ENCODE measurements around the gene UBE2F. TPM values are rescaled to one million over a fixed set of nuclear protein-coding genes. Genes with fewer than 3 reads are reported as not detected.

UBE2F gene
- total and polyA plus RNA-seq, 2 of the 4 experiments (the other 2 are of a cell fraction), result 44.6 to 59.8 TPM

GRCh38 chr2:238016526-238016925 lies 49.7 kb downstream of the UBE2F start:
- no peak overlapping the region for H2BK20ac ChIP-seq (ENCODE audit: low read depth, low read length)
- no peak overlapping the region for H3K4ac ChIP-seq (ENCODE audit: low read depth, low read length)
- peaks cover 34% of the 10 kb centered on the region for H3K9me1 ChIP-seq (ENCODE audit: insufficient read depth, low read length)
- no peak for TF ChIP-seq ELK1 (IDR thresholded peaks at IDR 0.05; ENCODE audit: borderline replicate concordance, low read depth, low read length)
- TF ChIP-seq MXI1 (IDR thresholded peaks at IDR 0.05; ENCODE audit: borderline replicate concordance, low read depth, low read length), result no peak
- no peak for TF ChIP-seq FOS (IDR thresholded peaks at IDR 0.05; ENCODE audit: low read depth, low read length)
- TF ChIP-seq BHLHE40 (IDR thresholded peaks at IDR 0.05; ENCODE audit: low read depth, low read length), result no peak
- no peak for TF ChIP-seq POLR2A (IDR thresholded peaks at IDR 0.05; ENCODE audit: low read depth, low read length)
- TF ChIP-seq NFE2L2 (IDR thresholded peaks at IDR 0.05; ENCODE audit: low read depth, low read length), result no peak
- no peak for TF ChIP-seq CTCF (conservative IDR thresholded peaks at IDR 0.05; ENCODE audit: low read depth, low read length)
- no peak for TF ChIP-seq CHD1 (IDR thresholded peaks at IDR 0.05; ENCODE audit: low read depth, low read length)
- TF ChIP-seq MAFK (IDR thresholded peaks at IDR 0.05; ENCODE audit: low read depth, low read length), result no peak
- TF ChIP-seq USF2 (IDR thresholded peaks at IDR 0.05; ENCODE audit: low read depth, low read length), result no peak
- no peak for TF ChIP-seq MAZ (IDR thresholded peaks at IDR 0.05; ENCODE audit: borderline replicate concordance, low read depth, low read length)
- no peak for TF ChIP-seq RCOR1 (IDR thresholded peaks at IDR 0.05; ENCODE audit: insufficient replicate concordance, low read length)
- no peak for TF ChIP-seq RFX5 (IDR thresholded peaks at IDR 0.05; ENCODE audit: low read depth, low read length)
- no peak for TF ChIP-seq RAD21 (IDR thresholded peaks at IDR 0.05; ENCODE audit: low read length)
- TF ChIP-seq CEBPB (IDR thresholded peaks at IDR 0.05; ENCODE audit: low read depth, low read length), result no peak
- no peak for TF ChIP-seq SMC3 (IDR thresholded peaks at IDR 0.05; ENCODE audit: low read depth, low read length)
- no peak overlapping the region for H3K27ac ChIP-seq (ENCODE audit: insufficient read depth, low read length)
- H3K14ac ChIP-seq (replicated peaks; ENCODE audit: low read depth, low read length), result no peak overlapping the region
- ChIA-PET POLR2A (ENCODE audit: unreplicated experiment) (no interaction called here), CTCF (no interaction called here)
- in situ Hi-C loops (cut with MboI; ENCODE audit: low sequenced_read_pairs), result no loop called here
- no peak overlapping the region; the same call in 1 of the 2 replicates for H4K5ac ChIP-seq (ENCODE audit: low read depth, low read length)
- H2BK120ac ChIP-seq (ENCODE audit: low read depth, low read length), result no peak overlapping the region
- H2BK5ac ChIP-seq (ENCODE audit: low read depth, low read length, poor library complexity, severe bottlenecking), result no peak overlapping the region
- ATAC-seq (ENCODE audit: low read depth), result no peak
- no peak overlapping the region for H3K4me2 ChIP-seq (ENCODE audit: low read depth, low read length)
- no peak overlapping the region for H3K56ac ChIP-seq (ENCODE audit: extremely low read depth, insufficient read depth, low read length)
- H4K8ac ChIP-seq (ENCODE audit: low read depth in 2 of 2, low read length in 2 of 2), result no peak overlapping the region
- intact Hi-C loops (cut with micrococcal nuclease), result no loop called here
- H4K91ac ChIP-seq (ENCODE audit: insufficient read depth, low read depth, low read length), result no peak overlapping the region
- H3K27me3 ChIP-seq (ENCODE audit: control insufficient read depth, insufficient read depth, low read length), result no peaks in the 10 kb centered on the region
- H3K79me1 ChIP-seq (ENCODE audit: low read depth in 1 of 2, low read length in 2 of 2), result peaks cover 19 to 60% of the 10 kb centered on the region in 2 experiments
- dilution Hi-C loops (cut with HindIII; ENCODE audit: low sequenced_read_pairs, unreplicated experiment), result no loop called here
- no peaks in the 10 kb centered on the region for H3K9me3 ChIP-seq (ENCODE audit: control insufficient read depth, insufficient read depth, low read length)
- H2AK9ac ChIP-seq (replicated peaks; ENCODE audit: low read depth, low read length, poor library complexity), result no peak overlapping the region
- H3K18ac ChIP-seq (ENCODE audit: low read depth, low read length), result no peak overlapping the region
- H3K4me3 ChIP-seq (ENCODE audit: insufficient read depth, low read depth, low read length), result no peak overlapping the region
- no peak overlapping the region for H3K23ac ChIP-seq (ENCODE audit: low read depth, low read length)
- no TSS peak for BruUV-seq (replicated peaks)
- H3K9ac ChIP-seq (ENCODE audit: low read depth, low read length), result no peak overlapping the region
- peaks cover 8% of the 10 kb centered on the region for H3K4me1 ChIP-seq (ENCODE audit: control insufficient read depth, insufficient read depth, low read length)
- H3K36me3 ChIP-seq (ENCODE audit: control insufficient read depth, insufficient read depth, low read length), result peaks cover 6% of the 10 kb centered on the region
- 100% methylated on average over 1 of the region's 8 CpGs; no CpG with 5 or more reads in 1 of the 2 experiments for WGBS, 2 experiments (ENCODE audit: extremely low coverage in 2 of 2, insufficient read length in 1 of 2)
- no peak overlapping the region for H2AFZ ChIP-seq (replicated peaks; ENCODE audit: low read length, poor library complexity)
- no peak for DNase-seq
- no peak overlapping the region for H2BK15ac ChIP-seq (ENCODE audit: low read depth, low read length)
- H2AK5ac ChIP-seq (ENCODE audit: low read depth, low read length), result no peak overlapping the region
- H4K20me1 ChIP-seq (ENCODE audit: insufficient read depth, low read length), result peaks cover 10% of the 10 kb centered on the region; the same call in 1 of the 2 replicates
